ENCODE results near the gene EIF4G3.

DNA sequence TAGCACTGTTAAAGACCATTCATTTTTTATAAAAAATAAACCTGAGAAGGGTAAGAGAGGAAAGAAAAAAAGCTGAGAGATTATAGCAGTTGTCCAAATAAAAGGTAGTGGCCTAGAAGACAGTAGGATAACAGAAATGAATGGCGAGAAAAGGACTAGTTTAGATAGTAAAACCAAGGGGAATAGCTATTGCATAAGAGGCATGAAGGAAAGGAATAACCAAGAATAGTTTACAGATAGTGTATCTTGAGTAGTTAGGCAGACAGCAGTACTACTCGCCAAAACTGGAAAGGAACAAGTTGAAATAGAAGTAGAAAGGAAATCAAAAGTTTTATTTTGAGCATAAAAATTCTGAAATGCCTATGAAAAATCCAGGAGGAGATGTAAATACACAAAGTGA is 70.5 kb downstream of the EIF4G3 start:
- no peak for TF ChIP-seq POLR2A (IDR thresholded peaks at IDR 0.05)
- TF ChIP-seq, protein P1, sequence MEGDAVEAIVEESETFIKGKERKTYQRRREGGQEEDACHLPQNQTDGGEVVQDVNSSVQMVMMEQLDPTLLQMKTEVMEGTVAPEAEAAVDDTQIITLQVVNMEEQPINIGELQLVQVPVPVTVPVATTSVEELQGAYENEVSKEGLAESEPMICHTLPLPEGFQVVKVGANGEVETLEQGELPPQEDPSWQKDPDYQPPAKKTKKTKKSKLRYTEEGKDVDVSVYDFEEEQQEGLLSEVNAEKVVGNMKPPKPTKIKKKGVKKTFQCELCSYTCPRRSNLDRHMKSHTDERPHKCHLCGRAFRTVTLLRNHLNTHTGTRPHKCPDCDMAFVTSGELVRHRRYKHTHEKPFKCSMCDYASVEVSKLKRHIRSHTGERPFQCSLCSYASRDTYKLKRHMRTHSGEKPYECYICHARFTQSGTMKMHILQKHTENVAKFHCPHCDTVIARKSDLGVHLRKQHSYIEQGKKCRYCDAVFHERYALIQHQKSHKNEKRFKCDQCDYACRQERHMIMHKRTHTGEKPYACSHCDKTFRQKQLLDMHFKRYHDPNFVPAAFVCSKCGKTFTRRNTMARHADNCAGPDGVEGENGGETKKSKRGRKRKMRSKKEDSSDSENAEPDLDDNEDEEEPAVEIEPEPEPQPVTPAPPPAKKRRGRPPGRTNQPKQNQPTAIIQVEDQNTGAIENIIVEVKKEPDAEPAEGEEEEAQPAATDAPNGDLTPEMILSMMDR (IDR thresholded peaks at IDR 0.05), result no peak

Data from transverse colon (tissue), 3 donors.